Measurements from ENCODE around the gene TTC8.

- TF ChIP-seq CTCF (IDR thresholded peaks at IDR 0.05), result no peak
- TF ChIP-seq EP300 (IDR thresholded peaks at IDR 0.05), result no peak
- TF ChIP-seq POLR2A (IDR thresholded peaks at IDR 0.05), result no peak
Observed at GRCh38 chr14:88785911-88786310, 38.5 kb upstream of the TTC8 start.
